SK-N-SH treated with all-trans-retinoic acid at 6 μM for 48 hours (cell line): ENCODE measurements around the gene CDH4.

Source experiments
- ATAC-seq: fragments of 200-7000 bp; cut with Tn5 transposase; 3 replicates; pipeline ENCODE4 v1.9.1; 2020; ENCODE audit warnings: mild to moderate bottlenecking, moderate library complexity
- ARNTL ChIP-seq: fragments of 450-650 bp; formaldehyde crosslinking; IDR thresholded peaks from 2 replicates; pipeline ENCODE4 v1.5.0; 2020; ENCODE audit warnings: low read depth, mild to moderate bottlenecking, moderate library complexity, borderline replicate concordance
- BACH2 ChIP-seq: fragments of 250-450 bp; sonication (Bioruptor Pico); IDR thresholded peaks from 2 replicates; pipeline ENCODE4 v1.9.0; 2021; ENCODE audit warnings: mild to moderate bottlenecking, borderline replicate concordance
- CREB5 ChIP-seq: fragments of 250-450 bp; sonication (Bioruptor Pico); IDR thresholded peaks from 2 replicates; pipeline ENCODE4 v1.5.1; 2020; ENCODE audit warnings: low read depth, mild to moderate bottlenecking, moderate library complexity
- CSDC2 ChIP-seq: fragments of 250-450 bp; sonication (Bioruptor Pico); IDR thresholded peaks from 2 replicates; pipeline ENCODE4 v1.5.0; 2020; ENCODE audit warnings: mild to moderate bottlenecking, moderate library complexity
- ESRRG ChIP-seq: fragments of 250-450 bp; sonication (Bioruptor Pico); IDR thresholded peaks from 2 replicates; pipeline ENCODE4 v1.6.1; 2021; ENCODE audit warnings: mild to moderate bottlenecking
- GLIS3 ChIP-seq: fragments of 250-450 bp; sonication (Bioruptor Pico); IDR thresholded peaks from 2 replicates; pipeline ENCODE4 v1.5.0; 2020; ENCODE audit warnings: mild to moderate bottlenecking, moderate library complexity
- ISL1 ChIP-seq: fragments of 250-450 bp; sonication (Bioruptor Pico); IDR thresholded peaks from 2 replicates; pipeline ENCODE4 v2.1.2; 2022; ENCODE audit warnings: mild to moderate bottlenecking, moderate library complexity
- OSR1 ChIP-seq: fragments of 250-450 bp; sonication (Bioruptor Pico); IDR thresholded peaks from 2 replicates; pipeline ENCODE4 v1.8.0; 2022; ENCODE audit warnings: moderate library complexity, mild to moderate bottlenecking, inconsistent platforms
- PPARA ChIP-seq: fragments of 250-450 bp; sonication (Bioruptor Pico); IDR thresholded peaks from 2 replicates; pipeline ENCODE4 v1.5.0; 2020; ENCODE audit warnings: mild to moderate bottlenecking, borderline replicate concordance
- RARB ChIP-seq: fragments of 250-450 bp; sonication (Bioruptor Pico); IDR thresholded peaks from 2 replicates; pipeline ENCODE4 v1.8.0; 2021; ENCODE audit warnings: mild to moderate bottlenecking, moderate library complexity
- SNAI2 ChIP-seq: fragments of 250-450 bp; sonication (Bioruptor Pico); IDR thresholded peaks from 2 replicates; pipeline ENCODE4 v1.5.0; 2020; ENCODE audit warnings: mild to moderate bottlenecking, moderate library complexity
- TCF4 ChIP-seq: fragments of 250-450 bp; sonication (Bioruptor Pico); IDR thresholded peaks from 2 replicates; pipeline ENCODE4 v1.8.0; 2021; ENCODE audit warnings: mild to moderate bottlenecking, moderate library complexity, borderline replicate concordance
- TOX ChIP-seq: fragments of 250-450 bp; sonication (Bioruptor Pico); IDR thresholded peaks from 2 replicates; pipeline ENCODE4 v1.8.0; 2021; ENCODE audit warnings: mild to moderate bottlenecking, moderate library complexity, borderline replicate concordance
- ZC3H10 ChIP-seq: fragments of 250-450 bp; sonication (Bioruptor Pico); IDR thresholded peaks from 2 replicates; pipeline ENCODE4 v1.5.1; 2021; ENCODE audit warnings: mild to moderate bottlenecking, moderate library complexity
- ZFP3 ChIP-seq: fragments of 250-450 bp; sonication (Bioruptor Pico); IDR thresholded peaks from 2 replicates; pipeline ENCODE4 v1.5.0; 2020; ENCODE audit warnings: mild to moderate bottlenecking, moderate library complexity
- ZFP30 ChIP-seq: fragments of 450-650 bp; formaldehyde crosslinking; IDR thresholded peaks from 2 replicates; pipeline ENCODE4 v1.5.0; 2022; ENCODE audit warnings: mild to moderate bottlenecking, moderate library complexity
- ZNF565 ChIP-seq: fragments of 450-650 bp; formaldehyde crosslinking; conservative IDR thresholded peaks from 2 replicates; pipeline ENCODE4 v1.5.0; 2020; ENCODE audit warnings: low read depth, mild to moderate bottlenecking, moderate library complexity
- ZNF70 ChIP-seq: fragments of 450-650 bp; formaldehyde crosslinking; IDR thresholded peaks from 2 replicates; pipeline ENCODE4 v1.5.0; 2020; ENCODE audit warnings: mild to moderate bottlenecking, moderate library complexity
- ZNF8 ChIP-seq: fragments of 450-650 bp; formaldehyde crosslinking; IDR thresholded peaks from 2 replicates; pipeline ENCODE4 v1.5.0; 2020; ENCODE audit warnings: mild to moderate bottlenecking, moderate library complexity
- TF ChIP-seq, protein P1 (sequence below): fragments of 250-450 bp; sonication (Bioruptor Pico); IDR thresholded peaks from 2 replicates; pipeline ENCODE4 v1.8.0; 2020; ENCODE audit warnings: mild to moderate bottlenecking, moderate library complexity, borderline replicate concordance
- TF ChIP-seq, protein P2 (sequence below): fragments of 250-450 bp; sonication (Bioruptor Pico); IDR thresholded peaks from 2 replicates; pipeline ENCODE4 v1.8.0; 2021; ENCODE audit warnings: low read depth, mild to moderate bottlenecking, moderate library complexity, borderline replicate concordance
- TF ChIP-seq, protein P3 (sequence below): fragments of 250-450 bp; sonication (Bioruptor Pico); IDR thresholded peaks from 2 replicates; pipeline ENCODE4 v1.5.1; 2021; ENCODE audit warnings: mild to moderate bottlenecking, moderate library complexity

CDH4 gene

GRCh38 chr20:61435184-61435822 is 183.2 kb downstream of the CDH4 start (continued):
- TF ChIP-seq, protein P1, sequence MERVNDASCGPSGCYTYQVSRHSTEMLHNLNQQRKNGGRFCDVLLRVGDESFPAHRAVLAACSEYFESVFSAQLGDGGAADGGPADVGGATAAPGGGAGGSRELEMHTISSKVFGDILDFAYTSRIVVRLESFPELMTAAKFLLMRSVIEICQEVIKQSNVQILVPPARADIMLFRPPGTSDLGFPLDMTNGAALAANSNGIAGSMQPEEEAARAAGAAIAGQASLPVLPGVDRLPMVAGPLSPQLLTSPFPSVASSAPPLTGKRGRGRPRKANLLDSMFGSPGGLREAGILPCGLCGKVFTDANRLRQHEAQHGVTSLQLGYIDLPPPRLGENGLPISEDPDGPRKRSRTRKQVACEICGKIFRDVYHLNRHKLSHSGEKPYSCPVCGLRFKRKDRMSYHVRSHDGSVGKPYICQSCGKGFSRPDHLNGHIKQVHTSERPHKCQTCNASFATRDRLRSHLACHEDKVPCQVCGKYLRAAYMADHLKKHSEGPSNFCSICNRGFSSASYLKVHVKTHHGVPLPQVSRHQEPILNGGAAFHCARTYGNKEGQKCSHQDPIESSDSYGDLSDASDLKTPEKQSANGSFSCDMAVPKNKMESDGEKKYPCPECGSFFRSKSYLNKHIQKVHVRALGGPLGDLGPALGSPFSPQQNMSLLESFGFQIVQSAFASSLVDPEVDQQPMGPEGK (CRISPR knock-in tag), result no peak
- TF ChIP-seq ZFP30 (CRISPR knock-in tag) (no peak), TCF4 (no peak)
- TF ChIP-seq, all 23 proteins: peak for 0

DNA sequence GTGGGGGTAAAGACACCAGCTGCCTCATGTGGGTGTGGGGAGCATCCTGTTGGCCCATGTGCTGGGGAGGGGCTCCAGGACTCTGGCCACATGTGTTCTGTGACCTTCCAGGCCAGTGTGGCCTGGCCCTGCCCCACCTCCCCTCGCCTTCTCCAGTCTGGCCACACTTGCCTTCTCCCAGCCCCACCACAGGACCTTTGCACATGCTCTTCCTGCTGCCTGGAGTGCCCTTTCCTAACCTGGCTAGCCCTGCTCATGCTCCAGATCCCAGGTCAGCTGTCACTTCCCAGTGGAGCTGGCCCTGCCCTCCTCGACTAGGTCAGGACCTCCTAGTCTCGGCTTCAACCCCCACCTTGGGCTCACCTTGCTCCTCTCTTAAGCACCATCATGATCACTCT is 183.8 kb downstream of the CDH4 start:
- TF ChIP-seq CREB5 (CRISPR knock-in tag), result no peak
- TF ChIP-seq ARNTL (CRISPR knock-in tag), result no peak
- no peak for TF ChIP-seq PPARA
- no peak for TF ChIP-seq SNAI2 (CRISPR knock-in tag)
- no peak for TF ChIP-seq CSDC2 (CRISPR knock-in tag)
- TF ChIP-seq BACH2 (CRISPR knock-in tag), result no peak
- TF ChIP-seq ZNF8 (CRISPR knock-in tag), result no peak
- no peak for TF ChIP-seq ESRRG
- TF ChIP-seq OSR1 (CRISPR knock-in tag), result no peak
- TF ChIP-seq ISL1, result no peak
- TF ChIP-seq ZFP30 (CRISPR knock-in tag), result no peak
- no peak for ATAC-seq

GRCh38 chr20:61436283-61436666 is 184.2 kb downstream of the CDH4 start:
- no peak for ATAC-seq
- TF ChIP-seq, protein P2, sequence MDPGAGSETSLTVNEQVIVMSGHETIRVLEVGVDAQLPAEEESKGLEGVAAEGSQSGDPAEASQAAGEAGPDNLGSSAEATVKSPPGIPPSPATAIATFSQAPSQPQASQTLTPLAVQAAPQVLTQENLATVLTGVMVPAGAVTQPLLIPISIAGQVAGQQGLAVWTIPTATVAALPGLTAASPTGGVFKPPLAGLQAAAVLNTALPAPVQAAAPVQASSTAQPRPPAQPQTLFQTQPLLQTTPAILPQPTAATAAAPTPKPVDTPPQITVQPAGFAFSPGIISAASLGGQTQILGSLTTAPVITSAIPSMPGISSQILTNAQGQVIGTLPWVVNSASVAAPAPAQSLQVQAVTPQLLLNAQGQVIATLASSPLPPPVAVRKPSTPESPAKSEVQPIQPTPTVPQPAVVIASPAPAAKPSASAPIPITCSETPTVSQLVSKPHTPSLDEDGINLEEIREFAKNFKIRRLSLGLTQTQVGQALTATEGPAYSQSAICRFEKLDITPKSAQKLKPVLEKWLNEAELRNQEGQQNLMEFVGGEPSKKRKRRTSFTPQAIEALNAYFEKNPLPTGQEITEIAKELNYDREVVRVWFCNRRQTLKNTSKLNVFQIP (CRISPR knock-in tag), result no peak
- no peak for TF ChIP-seq ZC3H10 (CRISPR knock-in tag)
- no peak for TF ChIP-seq ZFP30 (CRISPR knock-in tag)
- TF ChIP-seq ESRRG, result no peak
- no peak for TF ChIP-seq ARNTL (CRISPR knock-in tag)
- no peak for TF ChIP-seq OSR1 (CRISPR knock-in tag)
- no peak for TF ChIP-seq ZNF565 (CRISPR knock-in tag)
- TF ChIP-seq, protein P1 (CRISPR knock-in tag), result no peak
- TF ChIP-seq, protein P3, sequence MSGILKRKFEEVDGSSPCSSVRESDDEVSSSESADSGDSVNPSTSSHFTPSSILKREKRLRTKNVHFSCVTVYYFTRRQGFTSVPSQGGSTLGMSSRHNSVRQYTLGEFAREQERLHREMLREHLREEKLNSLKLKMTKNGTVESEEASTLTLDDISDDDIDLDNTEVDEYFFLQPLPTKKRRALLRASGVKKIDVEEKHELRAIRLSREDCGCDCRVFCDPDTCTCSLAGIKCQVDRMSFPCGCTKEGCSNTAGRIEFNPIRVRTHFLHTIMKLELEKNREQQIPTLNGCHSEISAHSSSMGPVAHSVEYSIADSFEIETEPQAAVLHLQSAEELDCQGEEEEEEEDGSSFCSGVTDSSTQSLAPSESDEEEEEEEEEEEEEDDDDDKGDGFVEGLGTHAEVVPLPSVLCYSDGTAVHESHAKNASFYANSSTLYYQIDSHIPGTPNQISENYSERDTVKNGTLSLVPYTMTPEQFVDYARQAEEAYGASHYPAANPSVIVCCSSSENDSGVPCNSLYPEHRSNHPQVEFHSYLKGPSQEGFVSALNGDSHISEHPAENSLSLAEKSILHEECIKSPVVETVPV (CRISPR knock-in tag), result no peak
- no peak for TF ChIP-seq GLIS3 (CRISPR knock-in tag)
- TF ChIP-seq BACH2 (CRISPR knock-in tag), result no peak
- no peak for TF ChIP-seq CSDC2 (CRISPR knock-in tag)
- TF ChIP-seq PPARA, result no peak
- no peak for TF ChIP-seq TOX (CRISPR knock-in tag)
- no peak for TF ChIP-seq RARB (CRISPR knock-in tag)
- TF ChIP-seq ZFP3, result no peak
- TF ChIP-seq ZNF70 (CRISPR knock-in tag), result no peak
- no peak for TF ChIP-seq ZNF8 (CRISPR knock-in tag)
- no peak for TF ChIP-seq SNAI2 (CRISPR knock-in tag)
- no peak for TF ChIP-seq CREB5 (CRISPR knock-in tag)
